HepG2 (cell line): ENCODE measurements around the gene RNF40. TPM values are rescaled to one million over a fixed set of nuclear protein-coding genes. Genes with fewer than 3 reads are reported as not detected.

Source experiments
- ATM ChIP-seq: fragments of 450-650 bp; IDR thresholded peaks from 2 replicates; pipeline ENCODE4 v1.7.1; 2017; ENCODE audit warnings: mild to moderate bottlenecking, borderline replicate concordance
- FOSL1 ChIP-seq: sonication (generic); formaldehyde crosslinking; IDR thresholded peaks from 2 replicates; pipeline ENCODE4 v1.9.0; 2021; ENCODE audit warnings: missing genetic modification reagents, borderline replicate concordance
- HNRNPUL1 ChIP-seq: fragments of 200-400 bp; formaldehyde crosslinking; IDR thresholded peaks from 2 replicates; pipeline ENCODE4 v1.6.1; 2017; ENCODE audit warnings: low read depth, mild to moderate bottlenecking, low read length, moderate library complexity
- KDM4B ChIP-seq: sonication (generic); formaldehyde crosslinking; IDR thresholded peaks from 2 replicates; pipeline ENCODE4 v1.4.0; 2020; ENCODE audit warnings: missing genetic modification reagents
- MED1 ChIP-seq: sonication (generic); formaldehyde crosslinking; IDR thresholded peaks from 2 replicates; pipeline ENCODE4 v1.4.0; 2020; ENCODE audit warnings: missing genetic modification reagents
- MEF2D ChIP-seq: sonication (generic); formaldehyde crosslinking; IDR thresholded peaks from 2 replicates; pipeline ENCODE4 v1.5.1; 2020; ENCODE audit warnings: mild to moderate bottlenecking, missing genetic modification reagents
- NR1H2 ChIP-seq: sonication (generic); formaldehyde crosslinking; IDR thresholded peaks from 2 replicates; pipeline ENCODE4 v1.8.1; 2022; ENCODE audit warnings: low read depth, missing genetic modification reagents, borderline replicate concordance
- PHF5A ChIP-seq: IDR thresholded peaks from one replicate; pipeline ENCODE4 v1.6.1; 2018; ENCODE audit warnings: low read depth, missing genetic modification reagents; ENCODE audit not compliant: unreplicated experiment
- ZFP90 ChIP-seq: sonication (generic); formaldehyde crosslinking; IDR thresholded peaks from 2 replicates; pipeline ENCODE4 v1.8.0; 2022; ENCODE audit warnings: missing genetic modification reagents, mild to moderate bottlenecking, inconsistent platforms, borderline replicate concordance
- ZNF24 ChIP-seq: fragments of 450-650 bp; IDR thresholded peaks from 2 replicates; pipeline ENCODE4 v1.6.1; 2017; ENCODE audit warnings: antibody characterized with exemption, mild to moderate bottlenecking
- ZNF543 ChIP-seq: sonication (generic); formaldehyde crosslinking; IDR thresholded peaks from 2 replicates; pipeline ENCODE4 v1.4.0; 2020; ENCODE audit warnings: mild to moderate bottlenecking, missing genetic modification reagents
- ZNF558 ChIP-seq: sonication (generic); formaldehyde crosslinking; IDR thresholded peaks from 2 replicates; pipeline ENCODE4 v1.9.0; 2022; ENCODE audit warnings: mild to moderate bottlenecking, missing genetic modification reagents, borderline replicate concordance
- ZNF652 ChIP-seq: IDR thresholded peaks from 2 replicates; pipeline ENCODE4 v1.6.1; 2016; ENCODE audit warnings: low read depth, borderline replicate concordance
- ZNF782 ChIP-seq: sonication (generic); formaldehyde crosslinking; IDR thresholded peaks from 2 replicates; pipeline ENCODE4 v1.4.0; 2020; ENCODE audit warnings: missing genetic modification reagents, mild to moderate bottlenecking, borderline replicate concordance
- ZSCAN21 ChIP-seq: sonication (generic); formaldehyde crosslinking; IDR thresholded peaks from 2 replicates; pipeline ENCODE4 v1.8.0; 2022; ENCODE audit warnings: mild to moderate bottlenecking, missing genetic modification reagents, moderate library complexity, borderline replicate concordance
- polyA plus RNA-seq, 8 experiments: library from polyadenylated mRNA; depleted of rRNA in 3 of 8; stranded (reverse) in 7 of 8; unstranded in 1 of 8; fragments of >200 nt; fragmentation: Illumina TruSeq in 4 of 8; extraction: Trizol in 4 of 8; gene quantifications; 2 replicates each; pipeline versions ENCODE4 v1.2.1 to v1.2.3, GENCODE V29; 2011 to 2016; ENCODE audit warnings: low read depth in 4 of 8, missing spikeins in 1 of 8, mixed read lengths in 1 of 8; ENCODE audit not compliant: insufficient read depth in 1 of 8
- total RNA-seq, 5 experiments: library from RNA; depleted of rRNA; stranded (reverse); fragments of >200 nt; fragmentation: Illumina TruSeq; extraction: Trizol; gene quantifications; 2 replicates each; pipeline ENCODE4 v1.2.3, GENCODE V29; 2016; ENCODE audit warnings: low read depth in 1 of 5
- TF ChIP-seq, protein P1 (sequence below): sonication (generic); IDR thresholded peaks from 2 replicates; pipeline ENCODE4 v1.6.1; 2016; ENCODE audit warnings: low read depth, borderline replicate concordance
- TF ChIP-seq, protein P2 (sequence below): IDR thresholded peaks from 2 replicates; pipeline ENCODE4 v1.6.1; 2012; ENCODE audit warnings: inconsistent platforms
- TF ChIP-seq, protein P3 (sequence below): sonication (generic); formaldehyde crosslinking; IDR thresholded peaks from 2 replicates; pipeline ENCODE4 v1.5.1; 2020; ENCODE audit warnings: mild to moderate bottlenecking, missing genetic modification reagents, moderate library complexity
- TF ChIP-seq, protein P4 (sequence below): sonication (generic); formaldehyde crosslinking; IDR thresholded peaks from 2 replicates; pipeline ENCODE4 v1.4.0; 2020; ENCODE audit warnings: missing genetic modification reagents, borderline replicate concordance
- TF ChIP-seq, protein P5 (sequence below): sonication (generic); formaldehyde crosslinking; IDR thresholded peaks from 2 replicates; pipeline ENCODE4 v1.8.0; 2022; ENCODE audit warnings: mild to moderate bottlenecking, missing genetic modification reagents; ENCODE audit not compliant: insufficient replicate concordance

RNF40 gene
- total and polyA plus RNA-seq, 2 of the 13 experiments (the other 11 are each of a cell fraction or from before 2014, with no cell fraction given) = 84.0 to 85.6 TPM

DNA sequence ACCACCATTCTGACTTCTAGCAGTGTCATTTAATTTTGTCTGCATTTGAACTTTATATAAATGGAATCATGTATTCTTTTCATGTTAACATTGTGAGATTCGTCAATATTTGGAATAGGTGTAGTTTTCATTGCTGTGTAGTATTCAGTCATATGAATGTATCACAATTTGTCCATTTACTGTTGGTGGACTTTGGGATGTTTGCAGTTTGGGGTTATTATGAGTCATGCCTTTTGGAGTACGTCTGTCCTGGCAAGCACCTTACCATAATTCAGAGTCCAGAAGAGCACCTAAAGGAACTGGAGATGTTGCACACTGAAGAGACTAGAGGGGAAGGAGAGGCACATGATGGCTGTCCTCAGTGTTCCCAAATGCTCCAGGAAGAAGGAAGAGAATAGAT, 17.0 kb upstream of the RNF40 start (continued):
- TF ChIP-seq, protein P1, sequence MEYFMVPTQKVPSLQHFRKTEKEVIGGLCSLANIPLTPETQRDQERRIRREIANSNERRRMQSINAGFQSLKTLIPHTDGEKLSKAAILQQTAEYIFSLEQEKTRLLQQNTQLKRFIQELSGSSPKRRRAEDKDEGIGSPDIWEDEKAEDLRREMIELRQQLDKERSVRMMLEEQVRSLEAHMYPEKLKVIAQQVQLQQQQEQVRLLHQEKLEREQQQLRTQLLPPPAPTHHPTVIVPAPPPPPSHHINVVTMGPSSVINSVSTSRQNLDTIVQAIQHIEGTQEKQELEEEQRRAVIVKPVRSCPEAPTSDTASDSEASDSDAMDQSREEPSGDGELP = peak; percentile 34; the same call in 1 of the 2 replicates
- TF ChIP-seq ZFP90 (CRISPR knock-in tag) (no peak), ZNF24 (peak; percentile 25; the same call in 1 of the 2 replicates), PHF5A (CRISPR knock-in tag) (no peak), ZSCAN21 (no peak), NR1H2 (CRISPR knock-in tag) (peak; percentile 96), KDM4B (CRISPR knock-in tag) (no peak), MEF2D (CRISPR knock-in tag) (no peak), ZNF558 (CRISPR knock-in tag) (no peak), ZNF782 (CRISPR knock-in tag) (no peak), FOSL1 (CRISPR knock-in tag) (peak; percentile 52; the same call in 1 of the 2 replicates), ZNF543 (CRISPR knock-in tag) (no peak), ZNF652 (CRISPR knock-in tag) (no peak), HNRNPUL1 (no peak), MED1 (CRISPR knock-in tag) (peak; percentile 41; the same call in 1 of the 2 replicates), ATM (no peak)
- TF ChIP-seq, protein P2, sequence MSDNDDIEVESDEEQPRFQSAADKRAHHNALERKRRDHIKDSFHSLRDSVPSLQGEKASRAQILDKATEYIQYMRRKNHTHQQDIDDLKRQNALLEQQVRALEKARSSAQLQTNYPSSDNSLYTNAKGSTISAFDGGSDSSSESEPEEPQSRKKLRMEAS = no peak
- TF ChIP-seq, protein P3, sequence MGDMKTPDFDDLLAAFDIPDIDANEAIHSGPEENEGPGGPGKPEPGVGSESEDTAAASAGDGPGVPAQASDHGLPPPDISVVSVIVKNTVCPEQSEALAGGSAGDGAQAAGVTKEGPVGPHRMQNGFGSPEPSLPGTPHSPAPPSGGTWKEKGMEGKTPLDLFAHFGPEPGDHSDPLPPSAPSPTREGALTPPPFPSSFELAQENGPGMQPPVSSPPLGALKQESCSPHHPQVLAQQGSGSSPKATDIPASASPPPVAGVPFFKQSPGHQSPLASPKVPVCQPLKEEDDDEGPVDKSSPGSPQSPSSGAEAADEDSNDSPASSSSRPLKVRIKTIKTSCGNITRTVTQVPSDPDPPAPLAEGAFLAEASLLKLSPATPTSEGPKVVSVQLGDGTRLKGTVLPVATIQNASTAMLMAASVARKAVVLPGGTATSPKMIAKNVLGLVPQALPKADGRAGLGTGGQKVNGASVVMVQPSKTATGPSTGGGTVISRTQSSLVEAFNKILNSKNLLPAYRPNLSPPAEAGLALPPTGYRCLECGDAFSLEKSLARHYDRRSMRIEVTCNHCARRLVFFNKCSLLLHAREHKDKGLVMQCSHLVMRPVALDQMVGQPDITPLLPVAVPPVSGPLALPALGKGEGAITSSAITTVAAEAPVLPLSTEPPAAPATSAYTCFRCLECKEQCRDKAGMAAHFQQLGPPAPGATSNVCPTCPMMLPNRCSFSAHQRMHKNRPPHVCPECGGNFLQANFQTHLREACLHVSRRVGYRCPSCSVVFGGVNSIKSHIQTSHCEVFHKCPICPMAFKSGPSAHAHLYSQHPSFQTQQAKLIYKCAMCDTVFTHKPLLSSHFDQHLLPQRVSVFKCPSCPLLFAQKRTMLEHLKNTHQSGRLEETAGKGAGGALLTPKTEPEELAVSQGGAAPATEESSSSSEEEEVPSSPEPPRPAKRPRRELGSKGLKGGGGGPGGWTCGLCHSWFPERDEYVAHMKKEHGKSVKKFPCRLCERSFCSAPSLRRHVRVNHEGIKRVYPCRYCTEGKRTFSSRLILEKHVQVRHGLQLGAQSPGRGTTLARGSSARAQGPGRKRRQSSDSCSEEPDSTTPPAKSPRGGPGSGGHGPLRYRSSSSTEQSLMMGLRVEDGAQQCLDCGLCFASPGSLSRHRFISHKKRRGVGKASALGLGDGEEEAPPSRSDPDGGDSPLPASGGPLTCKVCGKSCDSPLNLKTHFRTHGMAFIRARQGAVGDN (CRISPR knock-in tag) = no peak
- TF ChIP-seq, protein P4, sequence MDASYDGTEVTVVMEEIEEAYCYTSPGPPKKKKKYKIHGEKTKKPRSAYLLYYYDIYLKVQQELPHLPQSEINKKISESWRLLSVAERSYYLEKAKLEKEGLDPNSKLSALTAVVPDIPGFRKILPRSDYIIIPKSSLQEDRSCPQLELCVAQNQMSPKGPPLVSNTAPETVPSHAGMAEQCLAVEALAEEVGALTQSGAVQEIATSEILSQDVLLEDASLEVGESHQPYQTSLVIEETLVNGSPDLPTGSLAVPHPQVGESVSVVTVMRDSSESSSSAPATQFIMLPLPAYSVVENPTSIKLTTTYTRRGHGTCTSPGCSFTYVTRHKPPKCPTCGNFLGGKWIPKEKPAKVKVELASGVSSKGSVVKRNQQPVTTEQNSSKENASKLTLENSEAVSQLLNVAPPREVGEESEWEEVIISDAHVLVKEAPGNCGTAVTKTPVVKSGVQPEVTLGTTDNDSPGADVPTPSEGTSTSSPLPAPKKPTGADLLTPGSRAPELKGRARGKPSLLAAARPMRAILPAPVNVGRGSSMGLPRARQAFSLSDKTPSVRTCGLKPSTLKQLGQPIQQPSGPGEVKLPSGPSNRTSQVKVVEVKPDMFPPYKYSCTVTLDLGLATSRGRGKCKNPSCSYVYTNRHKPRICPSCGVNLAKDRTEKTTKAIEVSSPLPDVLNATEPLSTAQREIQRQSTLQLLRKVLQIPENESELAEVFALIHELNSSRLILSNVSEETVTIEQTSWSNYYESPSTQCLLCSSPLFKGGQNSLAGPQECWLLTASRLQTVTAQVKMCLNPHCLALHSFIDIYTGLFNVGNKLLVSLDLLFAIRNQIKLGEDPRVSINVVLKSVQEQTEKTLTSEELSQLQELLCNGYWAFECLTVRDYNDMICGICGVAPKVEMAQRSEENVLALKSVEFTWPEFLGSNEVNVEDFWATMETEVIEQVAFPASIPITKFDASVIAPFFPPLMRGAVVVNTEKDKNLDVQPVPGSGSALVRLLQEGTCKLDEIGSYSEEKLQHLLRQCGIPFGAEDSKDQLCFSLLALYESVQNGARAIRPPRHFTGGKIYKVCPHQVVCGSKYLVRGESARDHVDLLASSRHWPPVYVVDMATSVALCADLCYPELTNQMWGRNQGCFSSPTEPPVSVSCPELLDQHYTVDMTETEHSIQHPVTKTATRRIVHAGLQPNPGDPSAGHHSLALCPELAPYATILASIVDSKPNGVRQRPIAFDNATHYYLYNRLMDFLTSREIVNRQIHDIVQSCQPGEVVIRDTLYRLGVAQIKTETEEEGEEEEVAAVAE (CRISPR knock-in tag) = no peak
- TF ChIP-seq, protein P5, sequence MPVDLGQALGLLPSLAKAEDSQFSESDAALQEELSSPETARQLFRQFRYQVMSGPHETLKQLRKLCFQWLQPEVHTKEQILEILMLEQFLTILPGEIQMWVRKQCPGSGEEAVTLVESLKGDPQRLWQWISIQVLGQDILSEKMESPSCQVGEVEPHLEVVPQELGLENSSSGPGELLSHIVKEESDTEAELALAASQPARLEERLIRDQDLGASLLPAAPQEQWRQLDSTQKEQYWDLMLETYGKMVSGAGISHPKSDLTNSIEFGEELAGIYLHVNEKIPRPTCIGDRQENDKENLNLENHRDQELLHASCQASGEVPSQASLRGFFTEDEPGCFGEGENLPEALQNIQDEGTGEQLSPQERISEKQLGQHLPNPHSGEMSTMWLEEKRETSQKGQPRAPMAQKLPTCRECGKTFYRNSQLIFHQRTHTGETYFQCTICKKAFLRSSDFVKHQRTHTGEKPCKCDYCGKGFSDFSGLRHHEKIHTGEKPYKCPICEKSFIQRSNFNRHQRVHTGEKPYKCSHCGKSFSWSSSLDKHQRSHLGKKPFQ (CRISPR knock-in tag) = no peak
